ENCODE measurements around the gene FRMD4A. TPM values are rescaled to one million over a fixed set of nuclear protein-coding genes. Genes with fewer than 3 reads are reported as not detected.
A peak's percentile ranks its signal among the peaks of the same experiment; 100 is the strongest.

Gene FRMD4A
- total RNA-seq, 1 experiment from 2014 or later, result 19.6 TPM

GRCh38 chr10:14184841-14185315 lies 145.8 kb downstream of the FRMD4A start:
- Histone ChIP-seq H3K4ac (ENCODE audit: low read depth, low read length) (no peak overlapping the region), H3K79me2 (ENCODE audit: insufficient read depth, low read length) (no peaks in the 10 kb centered on the region), H3K4me1 (ENCODE audit: insufficient read depth, low read length) (no peaks in the 10 kb centered on the region), H2BK12ac (ENCODE audit: insufficient read length, low read depth, low read length) (no peak overlapping the region), H2BK15ac (ENCODE audit: low read depth, low read length) (no peak overlapping the region), H3K14ac (ENCODE audit: insufficient read depth, low read length) (no peak overlapping the region; the same call in 1 of the 2 replicates), H2BK120ac (ENCODE audit: low read depth, low read length, poor library complexity, severe bottlenecking) (no peak overlapping the region), H4K20me1 (ENCODE audit: control insufficient read depth, insufficient read depth, insufficient read length) (no peaks in the 10 kb centered on the region), H3K9ac (ENCODE audit: extremely low read depth, insufficient read length, low read length) (peak overlapping the region; percentile 48), H3K56ac (ENCODE audit: insufficient read length, low read depth, low read length) (no peak overlapping the region), H4K5ac (ENCODE audit: insufficient read length, low read depth, low read length) (no peak overlapping the region), H2AFZ (ENCODE audit: low read length) (peak overlapping the region; percentile 95), H3K27ac (ENCODE audit: insufficient read length, low read depth, low read length) (peak overlapping the region; percentile 67), H3K9me3 (ENCODE audit: control insufficient read depth, low read depth, low read length) (no peaks in the 10 kb centered on the region), H4K91ac (ENCODE audit: insufficient read length, low read depth, low read length) (no peak overlapping the region), H3K23me2 (ENCODE audit: insufficient read length, low read depth, low read length, poor library complexity, severe bottlenecking) (no peaks in the 10 kb centered on the region), H3T11ph (ENCODE audit: low read length) (peak overlapping the region; percentile 92), H3K27me3 (ENCODE audit: insufficient read depth, low read length) (no peaks in the 10 kb centered on the region), H3K18ac (ENCODE audit: insufficient read length, low read depth, low read length) (peak overlapping the region; percentile 68), H3K79me1 (ENCODE audit: insufficient read depth, low read depth, low read length, poor library complexity, severe bottlenecking) (no peaks in the 10 kb centered on the region), H4K8ac (replicated peaks; ENCODE audit: insufficient read length, low read depth, low read length) (no peak overlapping the region), H3K4me2 (ENCODE audit: insufficient read depth, insufficient read length, low read length) (peak overlapping the region; percentile 7), H2AK5ac (ENCODE audit: insufficient read length, low read length) (no peak overlapping the region), H2BK20ac (ENCODE audit: low read depth, low read length, poor library complexity, severe bottlenecking) (no peak overlapping the region), H2BK5ac (ENCODE audit: insufficient read length, low read length) (no peak overlapping the region), H3K23ac (ENCODE audit: insufficient read length, low read depth, low read length) (no peak overlapping the region)
- no peak for DNase-seq
- peak overlapping the region; percentile 96 to 100 (median 99) for H3K27ac Mint-ChIP-seq
- no peak for TF ChIP-seq CTCF (conservative IDR thresholded peaks at IDR 0.05)
- no peaks in the 10 kb centered on the region for H3K36me3 Mint-ChIP-seq (ENCODE audit: insufficient read depth in 1 of 3, low read depth in 3 of 3)
- no peaks in the 10 kb centered on the region; a peak in 1 of 5 replicates for H3K9me3 Mint-ChIP-seq
- no CpG with 5 or more reads among the region's 11 CpGs for WGBS (ENCODE audit: extremely low coverage, insufficient read length, low lambda C conversion rate)
- no peak overlapping the region; a peak in 2 of 5 replicates for H3K4me3 Mint-ChIP-seq
- peaks cover 19% of the 10 kb centered on the region in 2 experiments for H3K4me1 Mint-ChIP-seq
- H3K27me3 Mint-ChIP-seq (ENCODE audit: low read depth), result peaks cover 2% of the 10 kb centered on the region; the same call in 1 of the 2 replicates

All from H9 (cell line).